Fibroblast of lung (primary cell): ENCODE measurements around the gene RHBDD1. TPM values are rescaled to one million over a fixed set of nuclear protein-coding genes. Genes with fewer than 3 reads are reported as not detected.

ENCODE experiments used
- DNase-seq, 2 donors: peaks; one replicate each; pipeline versions ENCODE4 v3.0.0 to v3.0.0-alpha.2; 2010; ENCODE audit warnings: low read depth in 2 of 2
- H2AFZ ChIP-seq: 2 replicates; pipeline ENCODE4 v1.5.1; 2012; ENCODE audit warnings: low read length, control low read depth, inconsistent platforms
- H3K27ac ChIP-seq: 2 replicates; pipeline ENCODE4 v1.5.1; 2011; ENCODE audit warnings: low read length, control low read depth; ENCODE audit not compliant: insufficient read depth
- H3K27me3 ChIP-seq: 2 replicates; pipeline ENCODE4 v1.5.1; 2011; ENCODE audit warnings: mild to moderate bottlenecking, low read length; ENCODE audit not compliant: control insufficient read depth, insufficient read depth
- H3K36me3 ChIP-seq: 2 replicates; pipeline ENCODE4 v1.5.1; 2011; ENCODE audit warnings: low read length; ENCODE audit not compliant: control insufficient read depth, insufficient read depth
- H3K4me1 ChIP-seq: 2 replicates; pipeline ENCODE4 v1.5.1; 2011; ENCODE audit warnings: low read length; ENCODE audit not compliant: control insufficient read depth, insufficient read depth; ENCODE audit errors: extremely low read depth
- H3K4me2 ChIP-seq: 2 replicates; pipeline ENCODE4 v1.5.1; 2011; ENCODE audit warnings: low read length, control low read depth; ENCODE audit not compliant: insufficient read depth; ENCODE audit errors: extremely low read depth
- H3K4me3 ChIP-seq, 4 experiments: fragments of 200-600 bp in 1 of 4; sonication (generic) in 1 of 4; replicated peaks in 1 of 4; 2 replicates each; pipeline ENCODE4 v1.5.1; 2011 to 2016; ENCODE audit warnings: low read length in 4 of 4, low read depth in 3 of 4, mild to moderate bottlenecking in 3 of 4, control low read depth in 2 of 4, inconsistent platforms in 1 of 4, mixed read lengths in 1 of 4; ENCODE audit not compliant: insufficient read depth in 1 of 4; ENCODE audit errors: control extremely low read depth in 1 of 4
- H3K79me2 ChIP-seq: 2 replicates; pipeline ENCODE4 v1.5.1; 2012; ENCODE audit warnings: mild to moderate bottlenecking, low read length, inconsistent platforms; ENCODE audit not compliant: control insufficient read depth, insufficient read depth
- H3K9ac ChIP-seq: 2 replicates; pipeline ENCODE4 v1.5.1; 2011; ENCODE audit warnings: mild to moderate bottlenecking, low read length, control low read depth; ENCODE audit not compliant: insufficient read depth
- H3K9me3 ChIP-seq: 2 replicates; pipeline ENCODE4 v1.5.1; 2012; ENCODE audit warnings: low read depth, low read length; ENCODE audit not compliant: control insufficient read depth, insufficient read depth
- H4K20me1 ChIP-seq: 2 replicates; pipeline ENCODE4 v1.5.1; 2011; ENCODE audit warnings: low read length; ENCODE audit not compliant: control insufficient read depth, insufficient read depth; ENCODE audit errors: extremely low read depth
- EZH2 ChIP-seq: IDR thresholded peaks from 2 replicates; pipeline ENCODE4 v1.5.1; 2012; ENCODE audit warnings: low read length, control low read depth, mild to moderate bottlenecking; ENCODE audit errors: missing control alignments
- polyA plus RNA-seq, 2 donors: library from polyadenylated mRNA; depleted of rRNA in 1 of 2; stranded (reverse) in 1 of 2; unstranded in 1 of 2; fragments of >200 nt; gene quantifications; 2 replicates each; pipeline ENCODE4 v1.2.1, GENCODE V29; 2011 to 2012; ENCODE audit warnings: missing spikeins in 1 of 2
- total RNA-seq: library from RNA; depleted of rRNA; stranded (reverse); fragments of >200 nt; gene quantifications from 2 replicates; pipeline ENCODE4 v1.2.1, GENCODE V29; 2014
- TF ChIP-seq, protein P1 (sequence below), 2 donors: IDR thresholded peaks in 1 of 2; conservative IDR thresholded peaks in 1 of 2; 1 replicate in 1 of 2; 2 replicates in 1 of 2; pipeline ENCODE4 v1.5.1; 2011 to 2012; ENCODE audit warnings: low read length in 2 of 2, control low read depth in 1 of 2, inconsistent platforms in 1 of 2, low read depth in 1 of 2, mild to moderate bottlenecking in 1 of 2

RHBDD1 gene
- total and polyA plus RNA-seq, 2 donors (not counting 1 experiment from before 2014, with no cell fraction given): 31.5 to 85.4 TPM

DNA sequence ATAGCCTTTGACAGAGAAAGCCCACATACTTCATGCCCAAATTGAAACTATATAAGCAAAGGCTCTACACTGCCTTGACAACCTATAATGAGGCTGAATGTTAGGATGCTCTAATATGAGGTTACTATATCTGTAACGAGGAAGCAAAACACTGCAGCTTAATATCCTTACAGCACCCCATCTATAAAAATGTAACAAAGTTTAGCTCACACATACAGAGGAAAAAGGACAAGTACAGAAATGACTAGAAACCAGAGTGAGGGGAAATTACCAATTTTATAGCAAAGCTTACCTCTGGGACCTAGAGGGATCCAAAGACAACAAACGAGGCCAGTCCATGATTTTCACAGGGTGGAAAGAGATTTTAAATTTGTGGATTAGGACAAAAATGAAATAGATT lies 189.7 kb downstream of the RHBDD1 start:
- Histone ChIP-seq H3K79me2 (no peaks in the 10 kb centered on the region), H2AFZ (no peak overlapping the region), H3K4me1 (no peaks in the 10 kb centered on the region), H3K36me3 (no peaks in the 10 kb centered on the region), H3K27me3 (no peaks in the 10 kb centered on the region), H4K20me1 (no peaks in the 10 kb centered on the region), H3K4me2 (no peak overlapping the region), H3K9me3 (no peaks in the 10 kb centered on the region), H3K27ac (no peak overlapping the region), H3K4me3 (no peak overlapping the region), H3K9ac (no peak overlapping the region)
- TF ChIP-seq EZH2: no peak
- TF ChIP-seq, protein P1, sequence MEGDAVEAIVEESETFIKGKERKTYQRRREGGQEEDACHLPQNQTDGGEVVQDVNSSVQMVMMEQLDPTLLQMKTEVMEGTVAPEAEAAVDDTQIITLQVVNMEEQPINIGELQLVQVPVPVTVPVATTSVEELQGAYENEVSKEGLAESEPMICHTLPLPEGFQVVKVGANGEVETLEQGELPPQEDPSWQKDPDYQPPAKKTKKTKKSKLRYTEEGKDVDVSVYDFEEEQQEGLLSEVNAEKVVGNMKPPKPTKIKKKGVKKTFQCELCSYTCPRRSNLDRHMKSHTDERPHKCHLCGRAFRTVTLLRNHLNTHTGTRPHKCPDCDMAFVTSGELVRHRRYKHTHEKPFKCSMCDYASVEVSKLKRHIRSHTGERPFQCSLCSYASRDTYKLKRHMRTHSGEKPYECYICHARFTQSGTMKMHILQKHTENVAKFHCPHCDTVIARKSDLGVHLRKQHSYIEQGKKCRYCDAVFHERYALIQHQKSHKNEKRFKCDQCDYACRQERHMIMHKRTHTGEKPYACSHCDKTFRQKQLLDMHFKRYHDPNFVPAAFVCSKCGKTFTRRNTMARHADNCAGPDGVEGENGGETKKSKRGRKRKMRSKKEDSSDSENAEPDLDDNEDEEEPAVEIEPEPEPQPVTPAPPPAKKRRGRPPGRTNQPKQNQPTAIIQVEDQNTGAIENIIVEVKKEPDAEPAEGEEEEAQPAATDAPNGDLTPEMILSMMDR (conservative IDR thresholded peaks at IDR 0.05 in 1 of 2, IDR thresholded peaks at IDR 0.05 in 1 of 2; ENCODE audit: low read depth in 1 of 2, low read length in 2 of 2): no peak
- DNase-seq: no peak

DNA sequence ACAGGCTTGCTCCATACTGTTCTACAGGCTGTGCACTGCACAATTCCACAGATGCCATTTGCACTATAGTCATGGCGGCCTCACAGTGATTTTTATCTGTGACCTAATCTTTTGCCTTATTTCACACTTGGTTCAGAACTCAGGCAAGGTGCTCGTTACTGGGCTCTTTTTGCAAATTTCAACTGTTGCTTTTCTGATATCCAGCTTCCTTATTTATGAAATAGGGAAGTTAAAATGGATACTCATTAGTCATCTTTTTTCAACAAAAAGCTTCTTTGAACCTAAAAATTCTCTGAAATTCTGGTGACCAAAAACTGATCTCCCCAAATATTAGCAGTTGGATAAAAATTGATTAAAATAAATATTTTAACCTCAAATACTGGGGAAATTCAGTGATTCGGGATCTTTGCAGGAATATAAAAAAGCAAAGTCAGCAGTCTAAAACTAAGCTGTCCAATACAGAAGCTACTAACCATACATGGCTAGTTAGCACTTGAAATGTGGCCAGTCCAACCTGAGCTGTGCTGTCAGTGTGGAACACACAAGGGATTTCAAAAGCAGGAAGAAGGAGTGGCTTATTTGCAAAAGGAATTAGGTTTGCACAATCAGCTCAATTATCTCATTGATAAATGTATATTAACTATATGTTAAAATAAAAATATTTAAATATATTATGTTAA lies 193.7 kb downstream of the RHBDD1 start:
- DNase-seq: no peak
- Histone ChIP-seq H3K4me1 (no peaks in the 10 kb centered on the region), H3K27me3 (no peaks in the 10 kb centered on the region), H2AFZ (no peak overlapping the region), H3K27ac (no peak overlapping the region), H3K4me3 (no peak overlapping the region), H3K36me3 (no peaks in the 10 kb centered on the region), H3K79me2 (no peaks in the 10 kb centered on the region), H3K9ac (no peak overlapping the region), H3K9me3 (no peaks in the 10 kb centered on the region), H3K4me2 (no peak overlapping the region), H4K20me1 (no peaks in the 10 kb centered on the region)
- TF ChIP-seq, protein P1 (conservative IDR thresholded peaks at IDR 0.05 in 1 of 2, IDR thresholded peaks at IDR 0.05 in 1 of 2; ENCODE audit: low read depth in 1 of 2, low read length in 2 of 2): no peak

- H3K27ac ChIP-seq: no peak overlapping the region
- H3K36me3 ChIP-seq: no peaks in the 10 kb centered on the region
- no peak overlapping the region for H3K4me2 ChIP-seq
- no peak overlapping the region for H2AFZ ChIP-seq
- no peaks in the 10 kb centered on the region for H4K20me1 ChIP-seq
- H3K4me3 ChIP-seq: no peak overlapping the region
- no peak overlapping the region for H3K9ac ChIP-seq
- H3K79me2 ChIP-seq: no peaks in the 10 kb centered on the region
- H3K27me3 ChIP-seq: no peaks in the 10 kb centered on the region
- DNase-seq: no peak
- TF ChIP-seq, protein P1 (conservative IDR thresholded peaks at IDR 0.05 in 1 of 2, IDR thresholded peaks at IDR 0.05 in 1 of 2; ENCODE audit: low read depth in 1 of 2, low read length in 2 of 2): no peak
- no peak for TF ChIP-seq EZH2
- no peaks in the 10 kb centered on the region for H3K9me3 ChIP-seq
- no peaks in the 10 kb centered on the region for H3K4me1 ChIP-seq
Measured at GRCh38 chr2:227030789-227031188, 194.9 kb downstream of the RHBDD1 start.
